HG03378 (cell line): Measurements from ENCODE around the gene AJAP1.
"Not testable (repeated sequence)": the region's sequence is repeated elsewhere in the genome, so short reads cannot be mapped to it uniquely, and the experiment has no call there.

Experiments
- ATAC-seq: cut with Tn5 transposase; IDR thresholded peaks from one replicate; pipeline ENCODE4 v1.9.1; 2021; ENCODE audit warnings: mild to moderate bottlenecking, moderate library complexity; ENCODE audit not compliant: unreplicated experiment

Gene AJAP1, protein sequence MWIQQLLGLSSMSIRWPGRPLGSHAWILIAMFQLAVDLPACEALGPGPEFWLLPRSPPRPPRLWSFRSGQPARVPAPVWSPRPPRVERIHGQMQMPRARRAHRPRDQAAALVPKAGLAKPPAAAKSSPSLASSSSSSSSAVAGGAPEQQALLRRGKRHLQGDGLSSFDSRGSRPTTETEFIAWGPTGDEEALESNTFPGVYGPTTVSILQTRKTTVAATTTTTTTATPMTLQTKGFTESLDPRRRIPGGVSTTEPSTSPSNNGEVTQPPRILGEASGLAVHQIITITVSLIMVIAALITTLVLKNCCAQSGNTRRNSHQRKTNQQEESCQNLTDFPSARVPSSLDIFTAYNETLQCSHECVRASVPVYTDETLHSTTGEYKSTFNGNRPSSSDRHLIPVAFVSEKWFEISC

DNA sequence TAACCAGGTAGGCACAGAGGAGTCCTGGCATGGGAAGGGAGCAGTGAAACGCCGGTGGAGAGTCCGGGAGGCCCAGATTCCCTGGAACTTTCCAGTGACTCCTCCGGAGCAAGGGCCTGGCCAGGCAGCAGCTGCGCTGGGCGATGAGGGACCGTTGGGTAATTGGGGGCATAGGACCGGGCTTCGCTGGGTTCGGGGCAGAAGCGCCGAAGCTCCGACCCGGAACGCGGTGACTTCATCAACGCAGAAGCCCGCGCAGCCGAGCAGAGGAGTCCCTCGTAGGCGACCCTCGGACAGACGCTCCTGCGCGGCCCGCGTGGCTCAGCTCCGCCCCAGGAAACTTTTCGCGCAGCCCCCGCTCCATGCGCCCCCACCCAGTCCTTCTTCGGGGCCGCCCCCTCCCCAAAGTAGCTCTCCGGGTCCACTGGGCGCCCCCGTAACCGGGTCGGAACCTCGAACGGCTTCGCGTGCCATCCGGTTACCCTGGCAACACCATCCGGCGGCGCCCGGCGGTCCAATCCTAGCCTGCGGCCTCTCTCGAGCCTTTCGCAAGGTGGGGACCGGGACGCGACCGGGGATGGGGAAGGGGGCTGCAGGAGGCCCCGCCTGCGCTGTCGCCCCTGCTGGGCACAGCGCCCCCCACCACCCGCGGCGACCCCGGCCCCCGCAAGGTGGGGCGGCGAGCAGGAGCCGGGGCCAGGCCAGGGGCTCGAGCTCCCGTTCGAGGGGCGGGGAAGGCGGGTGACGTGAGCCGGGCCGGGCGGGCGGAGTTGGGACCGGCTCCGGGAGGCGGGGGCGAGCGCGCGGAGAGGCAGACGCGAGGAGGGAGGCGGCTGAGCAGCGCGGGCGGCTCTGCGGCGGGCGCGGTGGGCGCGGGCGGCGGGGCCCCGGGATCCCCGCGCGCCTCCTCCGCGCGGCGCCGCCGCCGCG lies at the start of gene AJAP1:
Gene AJAP1 (plus strand): TSS at position 814 of the 930 bp plus-strand sequence. CDS start 817 bp downstream, outside the sequence.
- no peak for ATAC-seq

DNA sequence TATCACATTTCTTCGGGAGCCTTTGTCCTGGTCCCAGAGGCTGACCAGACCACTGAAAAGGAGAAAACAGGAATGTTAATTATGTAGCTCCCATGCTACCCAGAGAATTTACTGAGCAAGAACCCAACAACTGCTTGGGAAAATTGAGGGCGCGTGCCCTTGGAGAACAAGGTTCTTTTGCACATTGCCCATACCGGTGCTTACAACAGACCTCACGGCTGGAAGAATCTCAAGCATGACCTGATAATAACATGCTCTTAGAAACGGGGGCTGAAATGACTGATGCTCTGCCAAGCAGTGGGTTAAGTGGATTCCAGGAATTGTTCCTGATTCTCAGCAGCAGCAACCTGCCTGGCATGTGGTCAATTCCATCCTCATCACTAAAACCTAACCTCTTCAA lies 49.3 kb upstream of the AJAP1 start:
- no peak for ATAC-seq

DNA sequence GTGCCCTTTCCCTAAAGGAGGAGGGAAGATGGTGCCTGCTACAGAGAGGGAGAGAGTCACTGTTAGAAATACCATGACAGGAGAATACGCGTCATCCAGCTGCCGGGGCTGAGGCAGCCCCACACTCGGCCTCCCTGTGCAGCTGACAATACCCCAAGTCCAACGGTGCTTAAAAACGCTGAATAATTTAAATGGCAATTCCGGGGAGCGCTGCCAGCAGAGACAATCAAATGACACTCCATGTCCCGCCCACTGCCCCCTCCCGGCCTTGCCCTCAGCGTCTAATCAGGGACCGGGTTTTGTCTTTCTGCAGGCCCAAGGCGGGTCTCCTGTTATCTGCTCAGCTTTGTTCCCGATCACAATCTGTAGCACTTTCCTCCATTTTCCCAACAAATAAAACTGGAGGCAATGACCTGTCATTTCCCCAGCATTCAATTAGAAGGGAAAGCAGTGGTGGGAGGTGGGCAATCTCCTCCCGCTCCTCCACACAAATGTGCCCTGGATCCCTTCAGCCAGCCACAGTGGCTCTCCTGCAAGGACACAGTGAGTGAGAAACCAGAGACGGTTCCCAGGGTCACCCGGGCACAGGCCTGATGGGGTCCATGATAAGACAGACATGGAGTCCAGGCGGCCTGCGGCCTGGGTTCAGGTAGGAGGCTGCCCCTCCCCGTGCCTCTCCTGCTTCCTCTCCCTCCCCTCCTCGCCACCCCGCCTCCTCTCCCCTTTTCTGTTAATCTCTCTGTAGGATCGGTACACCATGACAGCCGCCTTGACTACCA lies 42.7 kb upstream of the AJAP1 start:
- ATAC-seq, result no peak

DNA sequence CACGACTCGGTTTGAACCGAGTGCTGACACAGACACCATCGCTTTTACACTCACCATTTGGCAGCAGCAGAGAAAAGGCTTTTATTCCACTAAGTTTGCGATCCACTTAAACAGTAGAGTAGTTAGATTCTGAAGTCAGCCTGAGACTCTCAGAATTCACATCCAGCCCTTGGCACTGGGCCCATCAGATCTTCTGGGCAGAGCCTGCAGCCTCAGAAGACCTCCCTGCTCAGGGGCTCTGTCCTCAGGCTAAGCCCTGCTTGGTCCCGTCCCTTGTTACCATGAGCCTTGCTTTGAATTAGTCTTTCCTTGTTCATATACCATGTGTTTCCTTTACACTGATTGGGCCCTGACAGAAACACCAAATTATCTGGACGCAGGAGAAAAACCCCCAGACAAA lies 41.4 kb upstream of the AJAP1 start:
- no peak for ATAC-seq

DNA sequence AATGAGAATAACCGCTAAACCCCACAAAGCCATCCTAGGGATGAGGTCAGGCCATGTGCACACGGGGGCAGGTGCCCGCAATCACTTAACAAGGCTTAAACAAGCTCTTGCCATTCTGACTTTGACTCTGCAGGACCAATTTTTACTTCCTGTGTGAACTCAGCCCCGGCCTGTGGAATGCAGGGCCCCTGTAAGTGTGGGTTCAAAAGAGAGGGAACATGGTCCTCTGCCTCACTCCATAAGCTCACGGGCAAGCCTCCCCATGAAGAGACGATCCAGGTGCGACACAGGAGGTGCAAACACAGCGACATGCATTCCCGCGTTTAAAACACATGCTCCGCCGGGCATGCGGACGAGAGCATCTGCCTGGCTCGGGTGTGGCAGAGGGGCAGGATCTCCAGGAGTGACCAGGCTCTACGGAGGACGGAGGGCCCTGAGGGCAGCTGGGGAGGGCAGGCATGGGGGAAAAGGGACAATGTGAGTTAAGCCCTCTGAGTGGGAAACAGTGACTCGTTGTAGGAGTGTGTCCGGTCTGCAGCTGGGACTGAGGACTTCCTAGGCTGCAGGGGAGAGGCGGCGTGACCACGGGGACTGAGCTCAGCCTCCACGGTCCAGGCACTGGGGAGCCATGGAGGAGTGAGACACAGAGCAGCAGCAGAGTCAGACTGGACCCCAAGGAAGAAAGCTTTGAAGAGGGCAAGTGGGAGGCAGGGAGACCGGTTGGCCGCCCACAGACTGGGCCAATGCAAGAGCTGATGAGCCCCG lies 40.6 kb upstream of the AJAP1 start:
- ATAC-seq, result no peak

DNA sequence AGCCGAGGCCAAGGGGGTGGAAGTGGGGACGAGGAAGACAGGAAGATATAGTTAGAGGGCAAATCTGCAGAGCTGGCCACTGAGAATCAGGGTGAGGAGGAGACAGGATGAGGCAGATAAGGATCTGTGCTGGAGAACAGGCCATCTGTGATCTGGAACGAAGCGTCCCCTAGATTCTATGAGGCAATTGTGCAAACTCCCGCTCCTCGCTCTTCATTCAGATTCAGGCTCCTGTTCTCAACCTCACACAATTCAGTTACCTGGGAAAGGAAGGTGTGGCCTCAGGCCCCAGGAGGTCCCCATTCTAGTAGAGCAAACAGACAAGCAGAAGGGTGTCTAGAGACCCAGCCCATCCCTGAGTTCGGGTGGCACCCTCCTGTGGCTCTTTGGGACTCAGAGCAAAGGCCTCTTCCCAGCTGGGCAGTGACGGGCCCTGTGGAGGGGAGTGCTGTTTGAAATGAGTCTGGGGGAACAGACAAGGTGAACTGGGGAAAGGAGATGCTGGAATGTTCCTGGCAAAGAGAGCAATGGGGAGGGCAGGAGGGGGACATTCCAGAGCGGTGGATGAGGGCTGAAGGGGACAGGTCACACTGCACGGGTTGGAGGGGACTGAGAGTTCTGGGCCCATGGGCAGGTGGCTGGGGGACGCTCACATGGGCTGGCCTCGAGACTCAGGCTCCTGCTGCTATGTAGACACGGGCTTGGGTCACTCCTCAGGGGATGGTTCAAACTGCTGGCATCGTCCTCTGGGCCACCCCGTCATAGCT lies 39.9 kb upstream of the AJAP1 start:
- ATAC-seq, result no peak

DNA sequence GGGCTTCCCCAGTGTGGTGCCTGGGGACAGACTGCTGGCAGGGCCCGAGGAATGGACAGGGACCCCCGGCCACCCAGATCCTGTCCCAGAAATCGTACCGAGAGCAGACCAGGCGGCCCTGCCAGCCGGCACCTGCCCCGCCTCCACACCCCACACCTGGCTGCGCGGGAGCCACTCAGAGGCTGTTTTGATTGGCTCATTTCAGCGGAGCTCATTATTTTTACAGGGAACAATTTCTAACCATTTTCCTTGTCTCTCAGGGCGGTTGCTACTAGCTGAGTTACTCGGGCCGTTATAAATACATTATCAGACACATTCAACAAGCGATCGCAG lies 39.3 kb upstream of the AJAP1 start:
- no peak for ATAC-seq

DNA sequence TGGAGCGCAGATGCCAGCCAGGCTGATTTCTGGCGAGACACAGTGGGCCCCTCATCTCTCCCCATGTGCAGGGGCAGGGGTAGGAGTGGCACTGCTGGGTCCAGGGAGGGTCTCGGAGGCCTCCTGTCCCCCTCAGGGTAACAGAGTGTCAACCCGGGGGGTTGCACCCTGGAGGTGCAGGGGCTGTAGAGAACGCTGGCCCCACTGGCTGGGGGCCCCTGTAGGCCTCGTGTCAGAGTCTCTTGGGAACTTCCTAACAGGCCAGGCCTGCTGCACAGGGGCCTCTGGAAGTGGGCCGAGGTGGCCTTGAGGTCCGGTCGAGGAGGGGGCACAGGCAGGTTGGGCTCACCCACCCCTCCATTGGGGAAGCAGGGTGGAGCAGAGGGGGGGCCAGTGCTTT lies 38.9 kb upstream of the AJAP1 start:
- ATAC-seq, result no peak

DNA sequence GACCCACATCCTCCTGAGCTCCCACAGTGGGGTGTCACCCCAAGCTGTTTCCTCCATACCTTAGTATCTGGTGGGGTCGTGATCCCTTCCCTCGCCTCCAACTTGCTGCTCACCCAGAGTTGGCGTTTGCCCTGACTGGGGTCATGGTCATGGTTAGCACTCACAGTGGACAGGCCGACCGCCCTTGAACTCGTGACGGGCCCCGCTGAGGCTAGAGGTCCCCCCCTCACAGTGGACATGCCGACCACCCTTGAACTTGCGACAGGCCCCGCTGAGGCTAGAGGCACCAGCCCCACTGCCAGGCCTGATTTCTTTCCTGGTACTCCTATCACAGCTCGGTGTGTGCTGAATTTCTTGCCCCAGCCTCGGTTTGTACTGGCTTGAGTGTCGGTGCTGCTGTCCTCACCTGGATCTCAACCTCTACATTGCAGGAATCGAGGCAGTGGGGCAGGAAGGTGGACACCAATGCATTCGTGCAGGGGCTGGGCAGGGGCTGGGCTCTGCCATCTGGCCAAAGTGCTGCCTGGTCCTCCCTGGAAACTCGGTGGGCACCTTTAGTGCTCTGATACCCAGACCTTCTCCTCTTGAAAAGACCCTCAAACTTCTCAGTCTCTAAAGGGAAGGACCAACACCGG lies 37.5 kb upstream of the AJAP1 start:
- ATAC-seq, result no peak

DNA sequence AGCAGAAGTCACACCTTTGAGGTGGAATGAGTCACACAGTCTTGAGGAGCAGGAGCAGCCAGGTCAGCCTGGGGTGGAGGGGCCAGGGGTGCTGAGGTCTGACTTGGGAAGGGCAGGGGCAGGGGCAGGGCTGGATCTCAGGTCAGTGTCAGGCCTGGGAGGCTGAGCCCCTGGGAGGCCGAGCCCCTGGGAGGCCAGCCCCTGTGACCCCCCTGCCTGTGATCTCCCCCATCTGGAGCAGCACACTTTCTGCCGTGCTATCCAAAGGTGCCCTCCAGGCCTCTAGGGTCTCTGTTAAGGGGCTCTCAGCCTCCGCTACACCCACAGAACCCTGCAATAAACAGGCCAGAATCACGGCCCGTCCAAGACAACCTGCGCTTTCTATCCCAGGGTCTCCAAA lies 36.9 kb upstream of the AJAP1 start:
- no peak for ATAC-seq

DNA sequence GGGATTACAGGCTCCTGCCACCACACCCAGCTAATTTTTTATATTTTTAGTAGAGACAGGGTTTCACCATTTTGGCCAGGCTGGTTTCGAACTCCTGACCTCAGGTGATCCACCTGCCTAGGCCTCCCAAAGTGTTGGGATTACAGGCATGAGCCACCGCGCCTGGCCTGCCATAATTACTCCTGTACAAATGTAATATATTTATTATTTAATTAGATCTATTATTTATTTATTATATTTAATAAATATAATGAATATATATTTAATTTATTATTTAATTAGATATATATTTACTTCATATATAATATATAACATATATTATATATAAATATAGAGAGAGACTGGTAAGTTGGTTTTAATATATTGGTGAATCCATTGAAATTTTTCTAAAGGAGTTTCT lies 35.6 kb upstream of the AJAP1 start:
- ATAC-seq, result not testable (repeated sequence)

DNA sequence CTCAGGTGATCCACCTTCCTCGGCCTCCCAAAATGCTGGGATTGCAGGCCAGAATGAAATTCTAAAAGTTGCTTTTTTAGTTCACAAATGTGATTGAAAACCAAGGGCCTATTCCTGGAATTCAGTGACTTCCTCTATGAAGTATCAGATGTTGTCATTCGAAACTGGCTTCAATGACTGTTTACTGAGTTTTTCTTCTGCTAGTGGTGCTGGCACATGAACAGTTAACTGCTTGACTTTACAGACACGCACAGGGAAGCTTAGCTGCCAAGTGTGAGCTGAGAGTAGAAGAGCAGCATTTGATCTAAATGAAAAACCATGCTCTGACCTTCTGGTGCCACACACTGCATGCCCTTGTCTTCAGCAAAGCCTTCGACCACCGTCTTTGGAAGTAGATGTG lies 32.8 kb upstream of the AJAP1 start:
- ATAC-seq, result no peak

DNA sequence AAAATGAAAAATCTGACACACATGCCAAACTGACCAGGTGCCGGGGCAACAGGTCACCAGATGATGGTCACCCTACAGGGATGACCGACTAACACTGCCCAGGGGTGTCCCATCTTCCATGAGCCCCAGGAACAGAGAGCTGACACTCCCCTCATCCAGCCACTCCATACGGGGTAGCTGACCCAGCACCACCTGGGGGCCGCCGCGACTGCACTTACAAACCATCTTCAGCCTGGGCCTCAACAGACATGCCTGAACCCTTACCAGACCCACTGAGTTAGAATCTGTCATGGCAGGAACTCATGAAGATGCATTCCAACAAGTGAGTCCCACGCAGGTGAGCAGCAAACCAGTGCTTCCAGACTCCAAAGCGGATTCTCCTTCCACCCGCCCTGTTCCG lies 31.6 kb upstream of the AJAP1 start:
- ATAC-seq, result no peak

DNA sequence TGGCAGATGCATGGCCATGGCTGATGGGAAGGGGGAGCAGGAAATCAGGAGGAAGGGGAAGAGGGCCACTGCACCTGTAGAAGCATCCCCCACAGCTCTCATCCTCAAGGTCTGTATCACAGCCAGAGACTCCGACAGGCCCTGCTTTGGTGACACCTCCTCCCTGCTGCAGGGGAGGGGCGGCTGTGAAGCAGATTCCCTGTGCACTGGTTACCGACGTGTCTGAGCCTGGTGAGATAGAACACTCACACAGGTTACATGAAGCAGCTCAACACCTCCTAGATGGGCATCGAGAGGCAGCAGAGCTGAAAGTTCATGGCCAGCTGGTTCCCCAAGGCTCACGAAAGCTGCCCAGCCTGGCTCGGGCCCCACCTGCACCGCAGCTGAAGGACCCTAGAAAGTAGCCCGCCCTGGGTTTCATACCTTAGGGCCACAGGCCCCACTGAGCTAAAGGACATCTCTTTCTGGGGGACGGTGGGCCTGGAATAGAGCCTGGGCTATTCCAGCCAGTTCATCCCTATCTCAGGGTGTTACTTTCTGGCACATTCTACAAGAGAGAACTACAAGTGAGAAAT lies 30.2 kb upstream of the AJAP1 start:
- ATAC-seq, result no peak

DNA sequence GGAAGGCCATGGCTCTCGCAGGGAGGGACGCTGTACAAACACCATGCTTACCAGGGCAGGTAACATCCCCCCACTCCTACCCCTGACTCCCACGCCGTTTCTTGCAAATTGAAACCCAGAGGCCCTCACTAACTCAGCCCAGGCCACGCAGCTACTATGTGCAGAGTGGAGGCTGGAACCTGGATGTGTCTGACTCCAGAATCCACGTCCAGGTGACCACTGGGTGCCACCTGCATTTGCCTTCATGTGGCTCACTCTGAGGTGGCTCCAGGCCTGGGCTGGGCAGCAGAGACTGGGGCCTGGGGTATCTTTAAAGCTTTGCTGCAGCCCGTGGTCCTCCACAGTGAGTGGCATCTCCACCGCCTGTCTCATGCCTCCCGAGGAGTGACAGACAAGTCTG lies 29.6 kb upstream of the AJAP1 start:
- ATAC-seq, result no peak

DNA sequence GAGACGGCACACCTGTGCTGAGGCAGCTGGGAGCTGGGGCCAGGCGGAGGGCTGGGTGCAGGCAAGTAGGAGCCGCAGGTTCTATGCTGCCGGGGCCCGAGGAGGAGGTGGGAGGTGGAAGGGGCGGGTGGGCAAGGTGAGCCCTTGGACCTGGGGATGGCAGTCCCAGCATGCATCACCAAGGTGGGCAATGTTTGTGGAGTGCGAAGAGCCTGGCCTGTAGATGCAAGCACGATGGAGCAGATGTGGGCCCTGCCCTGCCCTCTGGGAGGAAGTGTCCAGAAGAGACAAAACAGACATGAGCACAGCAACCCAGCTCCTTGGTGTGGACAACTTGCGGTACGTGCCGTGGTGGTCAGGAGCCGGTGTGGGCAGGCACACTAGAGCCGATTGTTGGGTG lies 28.3 kb upstream of the AJAP1 start:
- no peak for ATAC-seq

DNA sequence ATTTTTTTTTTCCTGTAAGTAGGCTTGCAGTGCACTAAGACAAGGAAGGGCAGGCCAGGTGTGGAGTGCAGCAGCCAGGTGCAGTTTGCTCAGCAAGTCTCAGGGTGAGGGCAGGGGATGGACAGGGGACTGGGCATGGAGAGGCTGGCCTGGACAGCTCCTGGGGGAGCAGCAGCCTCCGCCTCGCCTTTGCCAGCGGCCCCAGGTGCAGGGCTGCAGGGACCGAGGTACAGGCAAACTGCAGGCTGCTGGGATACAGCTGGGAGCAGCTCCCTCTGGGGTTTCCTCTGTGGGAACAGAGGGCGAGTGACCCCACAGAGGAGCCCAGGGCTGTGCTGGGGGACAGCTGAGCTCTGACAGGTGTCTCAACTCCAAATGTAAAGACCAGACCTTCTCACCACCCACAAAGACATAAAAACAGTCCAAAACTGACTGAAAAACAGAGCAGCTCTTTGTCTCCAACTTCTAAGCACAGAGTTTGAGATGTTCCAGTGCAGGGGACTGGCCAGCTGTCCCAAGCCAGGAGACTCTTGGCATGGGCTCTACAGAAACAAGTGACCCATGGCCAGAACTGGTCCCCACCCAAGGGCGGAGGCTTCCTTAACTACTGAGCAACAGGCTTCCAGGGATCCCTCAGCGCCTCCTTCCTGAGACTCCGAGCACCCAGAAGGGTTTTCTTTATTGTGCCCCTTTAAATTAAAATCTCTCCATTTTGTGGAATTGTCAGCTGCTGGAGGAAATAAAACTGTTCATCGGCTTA lies 27.7 kb upstream of the AJAP1 start:
- ATAC-seq, result no peak

DNA sequence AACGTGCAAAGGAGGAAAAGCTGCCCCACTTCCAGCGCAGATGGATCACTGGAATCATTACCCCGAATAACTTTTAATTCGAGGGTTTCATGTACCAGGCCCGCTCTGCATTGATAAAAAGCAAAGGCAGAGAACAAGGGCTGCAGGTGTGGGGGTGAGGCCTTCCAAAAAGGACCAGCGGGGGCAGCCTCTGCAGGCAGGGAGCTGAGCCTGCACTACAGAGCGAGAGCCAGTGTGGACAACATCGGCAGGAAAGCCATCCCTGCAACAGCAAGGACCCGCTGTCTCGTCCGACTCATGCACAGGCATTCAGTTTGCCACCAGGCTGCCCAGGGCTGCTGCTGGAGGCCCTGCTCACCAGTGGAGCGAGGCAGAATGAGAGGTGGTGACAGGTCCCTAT lies 27.1 kb upstream of the AJAP1 start:
- ATAC-seq, result no peak
